G401 (cell line): ENCODE measurements around the gene CDC42BPG. TPM values are rescaled to one million over a fixed set of nuclear protein-coding genes. Genes with fewer than 3 reads are reported as not detected.
"Not testable (repeated sequence)": the region's sequence is repeated elsewhere in the genome, so short reads cannot be mapped to it uniquely, and the experiment has no call there.

Experiments used
- DNase-seq: peaks from one replicate; pipeline ENCODE4 v3.0.0-alpha.2; 2015; ENCODE audit warnings: low spot score
- in situ Hi-C: cut with HindIII; loops from 2 replicates; pipeline ENCODE4 v1.10.0; 2016; ENCODE audit warnings: low sequenced_read_pairs, mixed read lengths
- total RNA-seq: library from RNA; depleted of rRNA; stranded (reverse); fragments of >200 nt; shearing (Covaris generic); gene quantifications from 2 replicates; pipeline ENCODE4 v1.2.3, GENCODE V29; 2014

The CDC42BPG gene
- total RNA-seq, 1 experiment from 2014 or later = 1.6 TPM

DNA sequence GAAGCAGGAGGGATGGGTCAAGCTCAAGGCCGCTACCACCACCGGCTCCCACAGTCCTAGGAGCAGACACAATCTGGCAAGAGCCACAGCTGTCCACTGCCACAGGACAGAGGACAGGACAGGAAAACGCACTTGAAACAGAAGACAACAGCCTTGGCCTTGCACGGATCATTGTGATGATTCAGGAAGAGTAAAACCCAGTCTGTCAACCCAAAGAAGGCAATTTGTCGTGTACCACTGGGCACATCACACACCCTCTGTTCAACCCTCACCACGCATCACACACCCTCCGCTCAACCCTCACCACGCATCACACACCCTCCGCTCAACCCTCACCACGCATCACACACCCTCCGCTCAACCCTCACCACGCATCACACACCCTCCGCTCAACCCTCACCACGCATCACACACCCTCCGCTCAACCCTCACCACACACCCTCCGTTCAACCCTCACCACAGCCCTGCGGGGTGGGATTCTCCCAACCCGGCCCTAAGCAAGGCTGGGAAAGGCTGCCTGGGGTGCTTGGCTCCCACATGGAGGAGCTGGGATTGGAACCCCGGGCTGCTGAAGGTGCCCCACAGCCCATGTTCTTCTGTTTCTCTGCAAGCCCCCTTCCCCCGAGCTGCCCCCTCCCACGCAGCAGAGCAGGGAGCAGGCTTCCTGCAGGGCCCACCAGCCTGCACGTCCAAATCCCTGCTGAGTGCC is 11.3 kb upstream of the CDC42BPG start:
- in situ Hi-C loops = loop anchor here (10.0 kb wide), 1 partner anchor 81 kb away; the partner anchor contains the start of gene SF1
- peak; percentile 32 for DNase-seq

DNA sequence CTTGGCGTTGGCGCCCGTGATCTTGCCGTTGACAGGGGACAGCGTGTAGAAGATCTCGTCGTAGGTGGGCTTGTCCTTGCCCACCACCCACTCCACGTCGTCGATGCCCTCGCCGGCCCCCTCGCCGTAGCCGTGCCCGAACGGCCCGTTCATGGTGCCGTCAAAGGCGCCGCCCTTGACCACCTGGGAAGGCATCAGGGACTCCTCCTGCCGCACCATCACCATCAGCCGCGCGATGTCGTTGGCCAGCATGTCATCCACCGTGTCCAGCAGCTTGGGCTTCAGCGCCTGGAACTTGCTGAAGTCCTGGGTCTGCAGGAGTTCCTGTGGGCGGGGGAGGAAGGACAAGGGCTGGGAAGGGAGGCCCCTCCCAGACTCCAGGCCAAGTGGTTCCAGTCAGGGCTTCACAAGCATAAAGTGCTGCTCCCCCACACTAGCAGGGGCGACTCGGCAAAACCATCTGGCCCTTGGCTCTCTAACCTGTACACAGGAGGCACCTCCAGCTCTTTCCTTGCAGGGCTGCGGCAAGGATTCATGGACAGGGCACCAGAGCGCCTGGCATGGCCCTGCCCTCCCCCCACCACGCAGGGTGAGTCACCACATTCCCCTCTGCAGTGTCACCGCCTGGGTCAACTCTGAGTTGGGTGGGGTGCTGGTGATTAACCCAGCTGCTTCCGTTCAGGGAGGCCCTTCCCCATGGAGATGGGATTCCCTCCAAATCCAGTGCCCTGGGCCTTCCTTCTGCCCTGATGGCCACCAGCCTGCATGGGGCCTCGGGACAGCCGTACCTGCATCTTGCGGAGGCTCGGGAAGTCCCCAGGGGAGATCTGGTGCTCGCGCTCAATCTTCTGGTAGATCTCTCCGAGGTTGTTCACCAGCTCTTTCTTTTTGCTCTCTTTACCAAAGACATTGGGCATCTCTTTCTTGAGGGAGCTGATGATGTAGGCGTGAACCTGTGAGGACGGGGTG is 10.4 kb upstream of the CDC42BPG start:
- in situ Hi-C loops = loop anchor here (10.0 kb wide), 1 partner anchor 80 kb away; the partner anchor contains the start of gene SF1
- peak; percentile 93 for DNase-seq

DNA sequence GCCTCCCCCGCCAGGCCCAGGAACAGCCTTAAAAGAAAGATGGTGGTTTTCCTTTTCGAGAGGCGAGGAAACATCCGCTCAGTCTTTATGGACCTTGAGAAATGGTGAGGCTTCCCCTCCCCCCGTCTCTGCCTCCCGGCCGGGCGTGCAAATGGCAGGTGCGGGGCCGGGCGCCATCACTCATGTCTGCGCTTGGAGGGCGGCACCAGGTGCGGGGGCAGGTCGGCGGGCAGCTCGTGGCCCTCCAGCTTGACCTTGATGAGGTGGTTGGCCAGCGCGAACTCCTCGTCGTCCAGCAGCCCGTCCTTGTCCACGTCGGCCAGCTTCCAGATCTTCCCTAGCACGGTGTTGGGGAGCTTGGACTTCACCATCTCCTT is 9.7 kb upstream of the CDC42BPG start:
- DNase-seq = no peak
- in situ Hi-C loops = loop anchor here (10.0 kb wide), 1 partner anchor 79 kb away; the partner anchor contains the start of gene SF1

DNA sequence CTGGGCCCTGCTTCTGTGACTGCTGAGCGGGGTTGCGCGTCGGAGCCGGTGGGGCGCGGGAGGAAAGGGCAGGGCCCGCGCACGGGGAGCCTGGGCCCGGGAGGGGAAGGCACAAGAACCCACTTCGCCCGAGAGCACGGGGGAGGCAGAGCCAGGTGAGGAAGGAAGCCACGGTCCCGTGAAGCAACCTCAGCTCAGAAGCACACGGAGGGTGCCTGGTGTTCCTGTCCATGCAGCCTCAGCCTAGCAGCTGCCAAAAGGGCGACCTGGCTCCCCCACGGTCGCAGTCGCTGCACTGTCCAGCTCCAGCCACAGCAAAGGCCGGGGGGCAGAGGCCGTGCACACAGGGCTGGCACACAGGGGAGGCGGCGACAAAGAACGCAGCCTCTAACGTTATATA is 9.3 kb upstream of the CDC42BPG start:
- DNase-seq = no peak
- in situ Hi-C loops = loop anchor here (10.0 kb wide), 1 partner anchor 79 kb away; the partner anchor contains the start of gene SF1

DNA sequence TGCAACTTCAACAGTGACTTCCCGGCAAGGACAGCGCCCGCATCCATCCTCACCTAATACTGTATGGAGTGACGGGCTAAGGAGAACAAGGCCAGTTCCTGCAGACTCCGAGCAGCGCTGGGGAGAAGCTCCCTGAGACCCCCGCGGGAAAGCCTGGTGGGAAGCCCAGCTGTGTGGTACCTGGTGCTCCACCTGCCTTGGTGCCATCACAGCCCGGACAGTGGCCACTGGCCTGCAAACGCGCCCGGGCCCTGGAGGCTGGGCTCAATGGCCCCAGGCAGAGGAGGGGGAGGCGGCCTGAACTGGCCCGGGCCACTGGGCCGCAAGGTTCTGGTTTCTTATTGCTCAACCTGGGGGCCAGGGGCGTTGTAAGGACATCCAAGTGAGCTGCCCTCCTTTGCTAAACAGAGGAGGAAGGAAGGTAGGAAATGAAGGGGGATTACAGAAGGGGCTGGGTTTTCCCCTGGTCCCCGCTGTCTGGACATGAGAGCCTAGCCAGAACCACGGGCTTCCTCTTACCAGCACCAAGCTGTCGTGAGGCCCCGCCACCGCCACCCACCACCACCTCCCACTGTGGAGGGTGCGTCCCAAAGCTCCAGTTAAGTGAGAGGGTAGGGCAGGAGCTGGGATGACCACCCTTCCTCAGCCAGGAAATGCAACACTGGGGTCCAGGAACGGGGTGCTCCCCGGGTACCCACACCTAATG is 8.5 kb upstream of the CDC42BPG start:
- in situ Hi-C loops = loop anchor here (10.0 kb wide), 1 partner anchor 78 kb away; the partner anchor contains the start of gene SF1
- DNase-seq = no peak

DNA sequence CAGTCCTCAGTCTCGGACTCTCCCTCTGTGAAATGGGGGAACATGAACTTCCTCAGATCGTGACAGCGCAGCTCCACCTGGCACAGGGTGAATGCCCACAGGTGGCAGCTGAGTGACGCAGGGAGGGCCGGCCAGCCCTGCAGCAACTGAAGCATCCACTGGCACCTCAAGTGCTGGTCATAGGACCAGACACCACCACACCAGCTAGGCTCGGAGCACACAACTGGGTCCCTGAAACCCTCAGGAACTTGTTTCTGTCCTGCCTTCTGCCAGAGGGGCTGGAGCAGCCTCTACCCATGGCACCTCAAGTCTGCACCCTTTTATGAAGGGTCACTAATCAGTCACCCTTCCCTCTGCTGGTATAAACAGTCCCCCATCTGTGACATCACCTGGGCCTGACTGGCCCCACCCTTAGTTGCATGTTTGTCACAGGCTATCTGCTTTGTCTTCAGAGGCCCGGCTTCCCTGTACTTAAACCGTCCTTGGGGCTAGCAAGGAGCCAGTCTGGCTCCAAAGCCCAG is 7.4 kb upstream of the CDC42BPG start:
- DNase-seq = peak; percentile 66
- in situ Hi-C loops = loop anchor here (10.0 kb wide), 1 partner anchor 77 kb away; the partner anchor contains the start of gene SF1

DNA sequence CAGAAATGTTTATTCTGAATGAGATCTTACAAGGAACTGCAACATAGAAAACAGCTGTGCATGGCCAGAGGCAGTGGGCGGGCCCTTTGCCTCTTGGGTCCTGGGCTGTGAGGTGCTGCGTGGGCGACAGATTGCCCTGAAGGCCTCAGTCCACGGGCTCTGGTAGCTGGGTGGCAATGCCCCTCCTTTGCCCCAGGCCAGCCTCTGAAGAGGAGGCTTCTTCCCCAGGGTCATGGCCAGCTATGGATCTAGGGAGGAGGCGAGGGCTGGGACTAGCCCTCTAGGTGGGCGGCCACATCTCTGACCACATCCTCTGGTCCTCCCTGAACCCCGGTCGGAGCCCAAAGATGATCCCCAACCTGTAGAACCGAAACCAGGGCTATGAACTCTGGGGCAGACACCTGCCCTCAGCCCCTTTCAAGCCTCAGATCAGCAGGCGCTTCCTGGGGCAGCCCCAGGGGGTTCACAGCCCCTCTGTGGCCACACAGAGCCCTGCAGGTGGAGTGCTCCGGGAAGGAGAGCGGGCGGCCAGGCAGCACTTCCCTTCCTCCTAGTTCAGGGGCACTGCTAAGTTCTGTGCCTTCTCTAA is 6.6 kb upstream of the CDC42BPG start:
- in situ Hi-C loops = loop anchor here (10.0 kb wide), 1 partner anchor 76 kb away; the partner anchor contains the start of gene SF1
- DNase-seq = no peak

GRCh38 chr11:64849598-64850356 is 5.3 kb upstream of the CDC42BPG start:
- in situ Hi-C loops = loop anchor here (5.0 to 10.0 kb wide), 2 partner anchors 43 to 75 kb away; partner anchors contain the start of gene SF1
- peak; percentile 73 for DNase-seq

GRCh38 chr11:64848826-64849597 is 4.6 kb upstream of the CDC42BPG start:
- in situ Hi-C loops = loop anchor here (5.0 kb wide), 1 partner anchor 43 kb away; no protein-coding TSS in a partner anchor
- peak; percentile 52 for DNase-seq

- DNase-seq = no peak
- in situ Hi-C loops = loop anchor here (5.0 kb wide), 1 partner anchor 44 kb away; no protein-coding TSS in a partner anchor
These were observed 3.9 kb upstream of the CDC42BPG start for GRCh38 chr11:64848214-64848825.

DNA sequence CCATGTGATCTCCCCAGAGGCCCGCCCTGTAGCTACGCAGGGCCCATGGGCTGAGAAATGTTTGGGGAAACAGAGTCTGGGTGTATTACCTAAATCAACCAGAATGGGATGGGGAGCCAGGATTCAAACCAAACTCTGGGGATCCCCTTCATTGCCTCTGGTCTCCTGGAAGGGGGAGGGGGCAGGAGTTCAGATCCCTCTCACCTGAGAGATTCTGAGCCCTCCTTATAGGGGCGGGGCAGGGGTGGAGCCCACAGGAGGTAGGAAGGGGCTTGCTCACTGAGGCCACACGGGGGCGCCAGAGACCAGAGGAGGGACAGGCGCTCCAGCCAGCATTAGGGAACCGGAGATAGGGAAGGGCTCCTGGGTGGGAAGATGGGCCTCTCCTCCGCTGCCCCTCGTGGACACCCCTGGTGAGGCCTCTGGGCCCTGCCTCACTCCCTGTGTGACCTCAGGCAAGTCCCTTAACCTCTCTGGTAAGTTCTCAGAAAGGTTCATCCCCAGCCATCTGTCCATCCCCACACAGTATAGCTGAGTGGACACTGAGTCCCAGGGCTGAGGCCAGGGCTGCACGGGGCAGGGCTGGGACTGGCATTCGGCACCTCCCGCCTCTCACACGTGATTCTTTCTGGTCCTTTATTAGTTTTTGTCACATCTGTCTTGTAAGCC is 2.7 kb upstream of the CDC42BPG start:
- in situ Hi-C loops = loop anchor here (5.0 kb wide), 1 partner anchor 45 kb away; no protein-coding TSS in a partner anchor
- peak; percentile 97 for DNase-seq

- in situ Hi-C loops = loop anchor here (5.0 kb wide), 1 partner anchor 47 kb away; no protein-coding TSS in a partner anchor
These were observed 1.3 kb upstream of the CDC42BPG start for GRCh38 chr11:64845776-64846129.

GRCh38 chr11:64845129-64845775 is 799 bp upstream of the CDC42BPG start:
- no peak for DNase-seq
- in situ Hi-C loops = loop anchor here (5.0 kb wide), 1 partner anchor 47 kb away; no protein-coding TSS in a partner anchor

More at GRCh38 chr11:64845776-64846129, 1.3 kb upstream of the CDC42BPG start:
- not testable (repeated sequence) for DNase-seq

GRCh38 chr11:64843686-64844329 is 645 bp downstream of the CDC42BPG start:
- in situ Hi-C loops = no loop called here
- DNase-seq = peak; percentile 60
